Vagina (tissue), 2 donors: ENCODE data around the gene SLC6A13. TPM values are rescaled to one million over a fixed set of nuclear protein-coding genes. Genes with fewer than 3 reads are reported as not detected.

Experiments
- DNase-seq, 2 donors: peaks; one replicate each; pipeline ENCODE4 v3.0.0-alpha.2; 2017; ENCODE audit errors: extremely low spot score in 2 of 2
- H3K27ac ChIP-seq: fragments of 200-600 bp; sonication (generic); one replicate; pipeline ENCODE4 v1.5.1; 2019
- H3K27me3 ChIP-seq: fragments of 200-600 bp; sonication (generic); one replicate; pipeline ENCODE4 v1.5.1; 2019
- H3K36me3 ChIP-seq, 2 donors: fragments of 200-600 bp; sonication (generic); one replicate each; pipeline ENCODE4 v1.5.1; 2017 to 2019
- H3K4me1 ChIP-seq: fragments of 200-600 bp; sonication (generic); one replicate; pipeline ENCODE4 v1.5.1; 2019
- H3K4me3 ChIP-seq, 2 donors: fragments of 200-600 bp; sonication (generic); 1 replicate in 1 of 2; 2 replicates in 1 of 2; pipeline ENCODE4 v1.5.1; 2016 to 2019
- H3K9me3 ChIP-seq: fragments of 200-600 bp; sonication (generic); one replicate; pipeline ENCODE4 v1.5.1; 2019
- POLR2A ChIP-seq, 2 donors: fragments of 450-650 bp; IDR thresholded peaks; one replicate each; pipeline ENCODE4 v1.6.1; 2017; ENCODE audit warnings: antibody characterized with exemption in 2 of 2, mild to moderate bottlenecking in 2 of 2, moderate library complexity in 2 of 2
- POLR2AphosphoS5 ChIP-seq, 2 donors: sonication (generic); formaldehyde crosslinking; IDR thresholded peaks; one replicate each; pipeline ENCODE4 v1.9.0; 2017; ENCODE audit warnings: antibody characterized with exemption in 2 of 2, mild to moderate bottlenecking in 2 of 2, low read depth in 1 of 2; ENCODE audit not compliant: insufficient read depth in 1 of 2
- intact Hi-C: fragments of 100-400 bp; cut with DNase I; formaldehyde crosslinking; loops from one replicate; pipeline ENCODE4 v1.15.1; 2023
- total RNA-seq: library from RNA; depleted of rRNA; stranded (reverse); fragments of >200 nt; gene quantifications from one replicate; pipeline ENCODE4 v1.2.3, GENCODE V29; 2016
- TF ChIP-seq, protein P1 (sequence below), 3 experiments: fragments of 450-650 bp in 2 of 3; fragments of 200-600 bp in 1 of 3; sonication (generic) in 1 of 3; IDR thresholded peaks; one replicate each; pipeline ENCODE4 v1.5.1; 2017 to 2019; ENCODE audit warnings: antibody characterized with exemption in 3 of 3, mild to moderate bottlenecking in 2 of 3, moderate library complexity in 2 of 3

The SLC6A13 gene
- total RNA-seq, 1 donor from 2014 or later, result not detected

DNA sequence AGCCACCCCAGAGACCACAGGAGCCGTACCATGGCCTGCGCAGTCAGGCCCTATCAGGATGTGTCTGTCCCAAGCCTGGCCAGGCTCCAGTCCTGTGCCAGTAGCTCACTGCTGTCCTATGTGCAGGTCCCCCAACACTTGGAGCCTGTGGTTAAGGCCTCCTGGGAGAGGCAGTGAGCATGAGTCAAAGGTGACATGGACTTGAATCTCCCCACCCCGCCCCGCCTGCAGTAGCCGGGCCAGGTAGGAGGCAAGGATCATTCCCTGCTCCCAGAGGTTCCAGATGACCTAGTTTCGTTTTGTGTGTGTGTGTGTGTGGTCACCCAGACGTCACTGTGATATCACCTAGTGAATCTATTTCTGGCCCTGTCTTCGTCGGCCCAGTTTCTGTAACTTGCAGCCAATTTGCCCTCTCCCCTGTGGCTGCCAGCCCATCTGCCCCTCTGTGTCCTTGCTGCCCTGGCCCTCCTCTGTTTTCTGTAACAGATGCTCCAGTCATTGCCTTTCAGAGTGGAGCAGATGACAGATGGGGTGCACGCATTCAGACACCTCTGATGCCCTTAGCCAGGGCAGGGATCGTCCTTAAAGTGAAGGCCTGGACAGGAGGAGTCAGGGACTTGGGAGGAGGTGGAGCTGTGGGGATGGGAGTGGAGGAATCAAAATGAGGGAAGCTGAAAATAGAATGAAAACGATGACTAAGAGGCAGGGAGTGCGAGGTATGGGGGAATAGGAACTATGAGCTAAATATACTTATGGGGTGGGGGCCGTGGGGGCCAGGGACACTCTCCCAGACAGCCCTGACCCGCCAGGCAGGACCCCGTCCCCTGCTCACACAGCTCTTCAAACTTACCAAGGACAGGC, 86.1 kb downstream of the SLC6A13 start:
- no peaks in the 10 kb centered on the region for H3K36me3 ChIP-seq
- no peak for DNase-seq
- H3K27ac ChIP-seq, result no peak overlapping the region
- no peaks in the 10 kb centered on the region for H3K27me3 ChIP-seq
- H3K9me3 ChIP-seq, result no peaks in the 10 kb centered on the region
- no peak overlapping the region for H3K4me3 ChIP-seq
- peaks cover 9% of the 10 kb centered on the region for H3K4me1 ChIP-seq
- intact Hi-C loops, result no loop called here
- TF ChIP-seq POLR2A (IDR thresholded peaks at IDR 0.05), result no peak
- TF ChIP-seq, protein P1, sequence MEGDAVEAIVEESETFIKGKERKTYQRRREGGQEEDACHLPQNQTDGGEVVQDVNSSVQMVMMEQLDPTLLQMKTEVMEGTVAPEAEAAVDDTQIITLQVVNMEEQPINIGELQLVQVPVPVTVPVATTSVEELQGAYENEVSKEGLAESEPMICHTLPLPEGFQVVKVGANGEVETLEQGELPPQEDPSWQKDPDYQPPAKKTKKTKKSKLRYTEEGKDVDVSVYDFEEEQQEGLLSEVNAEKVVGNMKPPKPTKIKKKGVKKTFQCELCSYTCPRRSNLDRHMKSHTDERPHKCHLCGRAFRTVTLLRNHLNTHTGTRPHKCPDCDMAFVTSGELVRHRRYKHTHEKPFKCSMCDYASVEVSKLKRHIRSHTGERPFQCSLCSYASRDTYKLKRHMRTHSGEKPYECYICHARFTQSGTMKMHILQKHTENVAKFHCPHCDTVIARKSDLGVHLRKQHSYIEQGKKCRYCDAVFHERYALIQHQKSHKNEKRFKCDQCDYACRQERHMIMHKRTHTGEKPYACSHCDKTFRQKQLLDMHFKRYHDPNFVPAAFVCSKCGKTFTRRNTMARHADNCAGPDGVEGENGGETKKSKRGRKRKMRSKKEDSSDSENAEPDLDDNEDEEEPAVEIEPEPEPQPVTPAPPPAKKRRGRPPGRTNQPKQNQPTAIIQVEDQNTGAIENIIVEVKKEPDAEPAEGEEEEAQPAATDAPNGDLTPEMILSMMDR (IDR thresholded peaks at IDR 0.05), result no peak

DNA sequence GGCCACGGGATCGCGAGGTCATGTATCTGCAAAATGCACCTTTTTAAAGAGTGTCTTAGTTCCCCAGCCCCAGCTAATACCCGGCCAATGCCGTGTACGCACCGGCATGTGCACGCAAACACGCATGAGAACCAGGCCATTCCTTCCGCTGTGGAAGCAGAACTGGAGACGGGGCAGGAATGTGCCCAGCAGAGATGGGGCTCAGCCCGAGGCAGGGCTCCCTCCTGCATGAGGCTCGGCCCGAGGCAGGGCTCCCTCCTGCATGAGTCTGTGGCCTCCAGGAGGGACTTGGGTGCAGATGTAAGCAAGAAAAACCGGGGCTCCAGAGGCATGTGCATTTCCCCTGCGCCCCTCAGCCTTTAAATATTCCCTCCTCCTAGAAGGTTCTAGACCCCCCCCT, 86.9 kb downstream of the SLC6A13 start:
- intact Hi-C loops, result no loop called here

GRCh38 chr12:175250-175649, 87.4 kb downstream of the SLC6A13 start:
- Histone ChIP-seq H3K36me3 (no peaks in the 10 kb centered on the region), H3K27ac (no peak overlapping the region), H3K4me1 (peaks cover 9% of the 10 kb centered on the region), H3K4me3 (no peak overlapping the region), H3K27me3 (no peaks in the 10 kb centered on the region), H3K9me3 (no peaks in the 10 kb centered on the region)
- intact Hi-C loops, result no loop called here
- DNase-seq, result no peak
- no peak for TF ChIP-seq POLR2A (IDR thresholded peaks at IDR 0.05)
- no peak for TF ChIP-seq POLR2AphosphoS5 (IDR thresholded peaks at IDR 0.05; ENCODE audit: insufficient read depth in 1 of 2, low read depth in 1 of 2)
- TF ChIP-seq, protein P1 (IDR thresholded peaks at IDR 0.05), result no peak

More for the DNA sequence above, 86.9 kb downstream of the SLC6A13 start:
- H3K9me3 ChIP-seq, result no peaks in the 10 kb centered on the region
- DNase-seq, result no peak
- H3K4me1 ChIP-seq, result peaks cover 9% of the 10 kb centered on the region
- no peaks in the 10 kb centered on the region for H3K36me3 ChIP-seq
- H3K27ac ChIP-seq, result no peak overlapping the region
- H3K27me3 ChIP-seq, result no peaks in the 10 kb centered on the region
- no peak overlapping the region for H3K4me3 ChIP-seq
- TF ChIP-seq POLR2A (IDR thresholded peaks at IDR 0.05), result no peak
- TF ChIP-seq, protein P1 (IDR thresholded peaks at IDR 0.05), result no peak
- no peak for TF ChIP-seq POLR2AphosphoS5 (IDR thresholded peaks at IDR 0.05; ENCODE audit: insufficient read depth in 1 of 2, low read depth in 1 of 2)

GRCh38 chr12:174596-174995, 88.0 kb downstream of the SLC6A13 start:
- no peaks in the 10 kb centered on the region for H3K27me3 ChIP-seq
- DNase-seq, result no peak
- peaks cover 9% of the 10 kb centered on the region for H3K4me1 ChIP-seq
- no peak for TF ChIP-seq POLR2A (IDR thresholded peaks at IDR 0.05)
- TF ChIP-seq POLR2AphosphoS5 (IDR thresholded peaks at IDR 0.05; ENCODE audit: insufficient read depth in 1 of 2, low read depth in 1 of 2), result no peak
- TF ChIP-seq, protein P1 (IDR thresholded peaks at IDR 0.05), result no peak
- no peak overlapping the region for H3K27ac ChIP-seq
- H3K4me3 ChIP-seq, result no peak overlapping the region
- H3K36me3 ChIP-seq, result no peaks in the 10 kb centered on the region
- H3K9me3 ChIP-seq, result no peaks in the 10 kb centered on the region
- intact Hi-C loops, result no loop called here

DNA sequence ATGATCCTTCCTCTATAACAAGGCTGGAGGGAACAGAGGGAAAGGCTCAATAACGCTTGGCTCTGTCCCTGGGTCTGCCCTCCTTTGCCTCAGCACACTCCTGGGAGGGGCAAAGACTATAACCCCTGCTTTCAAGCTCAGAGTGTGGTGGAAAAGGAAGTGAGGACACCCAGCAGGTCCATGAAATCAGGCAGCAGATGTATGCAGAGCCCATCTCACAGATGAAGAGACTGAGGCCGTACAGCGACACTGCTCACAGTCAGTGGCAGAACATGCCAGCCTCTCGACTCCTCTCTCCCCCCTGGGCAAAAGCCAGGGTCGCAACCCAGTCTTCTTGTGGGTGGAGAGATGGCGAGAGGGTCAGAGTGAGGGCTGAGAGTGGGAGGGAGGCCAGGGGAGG, 88.5 kb downstream of the SLC6A13 start:
- TF ChIP-seq, protein P1 (IDR thresholded peaks at IDR 0.05), result no peak
- no peak for TF ChIP-seq POLR2AphosphoS5 (IDR thresholded peaks at IDR 0.05; ENCODE audit: insufficient read depth in 1 of 2, low read depth in 1 of 2)
- TF ChIP-seq POLR2A (IDR thresholded peaks at IDR 0.05), result no peak
- no peak overlapping the region for H3K27ac ChIP-seq
- H3K9me3 ChIP-seq, result no peaks in the 10 kb centered on the region
- no peaks in the 10 kb centered on the region for H3K36me3 ChIP-seq
- no peaks in the 10 kb centered on the region for H3K27me3 ChIP-seq
- intact Hi-C loops, result no loop called here
- no peak overlapping the region for H3K4me3 ChIP-seq
- no peak for DNase-seq
- H3K4me1 ChIP-seq, result peaks cover 9% of the 10 kb centered on the region
